ENCODE results near the gene DHRS13. TPM values are rescaled to one million over a fixed set of nuclear protein-coding genes. Genes with fewer than 3 reads are reported as not detected.

The DHRS13 gene
- total and polyA plus RNA-seq, 10 donors, result 12.2 to 51.2 (median 18.9) TPM

DNA sequence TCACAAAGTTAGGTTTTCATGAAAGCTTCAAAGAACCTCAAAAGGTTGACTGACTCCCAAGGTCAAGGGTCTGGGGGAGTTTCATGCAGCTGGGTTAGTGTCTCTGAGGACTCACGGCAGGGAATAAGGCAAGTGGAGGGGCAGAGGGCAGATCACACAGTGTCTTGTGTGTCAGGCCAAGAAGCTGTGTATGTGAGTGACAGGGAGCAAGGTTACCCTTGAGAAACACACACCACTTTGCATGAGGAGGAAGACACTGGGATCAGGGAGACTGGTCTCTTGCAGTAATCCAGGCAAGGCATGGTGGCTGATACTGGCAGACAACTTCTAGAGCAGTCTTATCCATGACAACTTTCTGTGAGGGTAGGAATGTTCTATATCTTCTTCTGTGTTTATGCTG is 11.7 kb downstream of the DHRS13 start:
- intact Hi-C loops (cut with DNase I; ENCODE audit: low total_unique reads), result no loop called here
- H3K36me3 ChIP-seq, result peaks cover 0 to 57% (median 12%) of the 10 kb centered on the region in 6 donors
- no peaks in the 10 kb centered on the region for H3K27me3 ChIP-seq (replicated peaks in 1 of 7)
- peak overlapping the region; percentile 20 to 99 (median 98) for H3K27ac ChIP-seq
- TF ChIP-seq POLR2A (IDR thresholded peaks at IDR 0.05) (no peak), POLR2AphosphoS5 (IDR thresholded peaks at IDR 0.05) (peak in 1 of 3 donors; percentile 16)
- TF ChIP-seq, protein P1, sequence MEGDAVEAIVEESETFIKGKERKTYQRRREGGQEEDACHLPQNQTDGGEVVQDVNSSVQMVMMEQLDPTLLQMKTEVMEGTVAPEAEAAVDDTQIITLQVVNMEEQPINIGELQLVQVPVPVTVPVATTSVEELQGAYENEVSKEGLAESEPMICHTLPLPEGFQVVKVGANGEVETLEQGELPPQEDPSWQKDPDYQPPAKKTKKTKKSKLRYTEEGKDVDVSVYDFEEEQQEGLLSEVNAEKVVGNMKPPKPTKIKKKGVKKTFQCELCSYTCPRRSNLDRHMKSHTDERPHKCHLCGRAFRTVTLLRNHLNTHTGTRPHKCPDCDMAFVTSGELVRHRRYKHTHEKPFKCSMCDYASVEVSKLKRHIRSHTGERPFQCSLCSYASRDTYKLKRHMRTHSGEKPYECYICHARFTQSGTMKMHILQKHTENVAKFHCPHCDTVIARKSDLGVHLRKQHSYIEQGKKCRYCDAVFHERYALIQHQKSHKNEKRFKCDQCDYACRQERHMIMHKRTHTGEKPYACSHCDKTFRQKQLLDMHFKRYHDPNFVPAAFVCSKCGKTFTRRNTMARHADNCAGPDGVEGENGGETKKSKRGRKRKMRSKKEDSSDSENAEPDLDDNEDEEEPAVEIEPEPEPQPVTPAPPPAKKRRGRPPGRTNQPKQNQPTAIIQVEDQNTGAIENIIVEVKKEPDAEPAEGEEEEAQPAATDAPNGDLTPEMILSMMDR (IDR thresholded peaks at IDR 0.05 in 8 of 11, conservative IDR thresholded peaks at IDR 0.05 in 3 of 11), result no peak
- H3K4me3 ChIP-seq, result no peak overlapping the region
- 64 to 93% (median 75%) methylated on average over 1 of the region's 1 CpG for WGBS, 5 donors
- H3K9me3 ChIP-seq, result no peaks in the 10 kb centered on the region
- DNase-seq, result peak; percentile 46
- H3K4me1 ChIP-seq, result peaks cover 68 to 100% (median 96%) of the 10 kb centered on the region in 6 donors

DNA sequence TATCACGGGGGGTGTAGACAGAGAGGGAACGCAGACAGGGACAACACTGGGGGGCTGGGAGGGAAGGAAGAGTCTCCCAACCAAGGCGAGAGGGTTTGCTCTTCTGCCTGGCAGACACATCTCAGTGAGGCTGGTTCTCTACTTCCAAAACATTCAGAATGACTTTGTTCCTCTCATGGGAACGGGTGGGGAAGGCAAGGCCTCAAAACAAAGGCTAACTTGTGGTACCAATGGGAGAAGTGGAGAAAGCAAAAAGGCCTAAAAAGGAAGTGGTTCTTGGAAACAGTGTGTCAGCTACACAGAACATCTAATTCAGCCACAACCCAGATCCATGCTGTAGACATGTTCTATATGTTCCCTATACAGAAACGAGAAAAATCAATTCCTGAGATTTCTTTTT is 12.9 kb downstream of the DHRS13 start:
- Histone ChIP-seq H3K27ac (peak overlapping the region in 7 of 8 donors; percentile 51 to 99 (median 99)), H3K9me3 (no peaks in the 10 kb centered on the region), H3K4me1 (peaks cover 56 to 100% (median 84%) of the 10 kb centered on the region in 6 donors), H3K27me3 (replicated peaks in 1 of 7) (no peaks in the 10 kb centered on the region), H3K36me3 (peaks cover 0 to 69% (median 24%) of the 10 kb centered on the region in 6 donors), H3K4me3 (no peak overlapping the region)
- WGBS, 5 donors, result 62 to 81% (median 74%) methylated on average over 5 of the region's 5 CpGs
- no peak for TF ChIP-seq POLR2AphosphoS5 (IDR thresholded peaks at IDR 0.05)
- TF ChIP-seq, protein P1 (IDR thresholded peaks at IDR 0.05 in 8 of 11, conservative IDR thresholded peaks at IDR 0.05 in 3 of 11), result no peak
- TF ChIP-seq POLR2A (IDR thresholded peaks at IDR 0.05), result no peak
- DNase-seq, result no peak
- intact Hi-C loops (cut with DNase I; ENCODE audit: low total_unique reads), result no loop called here

DNA sequence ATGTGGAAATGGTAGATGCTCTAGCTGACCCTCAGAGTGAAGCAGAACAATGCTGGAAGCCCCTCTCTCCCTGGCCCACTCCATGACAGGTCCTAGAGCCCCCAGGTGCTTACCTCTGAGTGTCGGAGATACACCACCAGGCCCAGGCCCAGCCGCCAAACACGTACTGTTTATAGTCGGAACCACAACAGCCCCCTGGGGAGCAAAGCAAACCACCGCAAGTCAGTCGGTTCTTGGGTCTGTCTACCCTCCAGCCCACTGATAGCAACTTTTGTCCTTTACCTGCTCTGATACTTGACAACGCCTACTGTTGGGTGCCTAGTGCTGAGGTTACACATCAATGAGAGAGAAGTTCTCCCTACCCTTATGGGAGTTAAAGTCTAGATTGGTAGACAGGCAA is 14.0 kb downstream of the DHRS13 start:
- Histone ChIP-seq H3K27me3 (replicated peaks in 1 of 7) (no peaks in the 10 kb centered on the region), H3K9me3 (no peaks in the 10 kb centered on the region), H3K27ac (peak overlapping the region in 3 of 8 donors; percentile 23 to 99 (median 99)), H3K4me3 (no peak overlapping the region), H3K4me1 (peaks cover 46 to 96% (median 72%) of the 10 kb centered on the region in 6 donors), H3K36me3 (peaks cover 0 to 81% (median 36%) of the 10 kb centered on the region in 6 donors)
- WGBS, 5 donors, result 65 to 90% (median 87%) methylated on average over 7 of the region's 7 CpGs
- TF ChIP-seq POLR2A (IDR thresholded peaks at IDR 0.05) (no peak), POLR2AphosphoS5 (IDR thresholded peaks at IDR 0.05) (peak in 1 of 3 donors; percentile 6)
- TF ChIP-seq, protein P1 (IDR thresholded peaks at IDR 0.05 in 8 of 11, conservative IDR thresholded peaks at IDR 0.05 in 3 of 11), result no peak
- intact Hi-C loops (cut with DNase I; ENCODE audit: low total_unique reads), result no loop called here
- no peak for DNase-seq

DNA sequence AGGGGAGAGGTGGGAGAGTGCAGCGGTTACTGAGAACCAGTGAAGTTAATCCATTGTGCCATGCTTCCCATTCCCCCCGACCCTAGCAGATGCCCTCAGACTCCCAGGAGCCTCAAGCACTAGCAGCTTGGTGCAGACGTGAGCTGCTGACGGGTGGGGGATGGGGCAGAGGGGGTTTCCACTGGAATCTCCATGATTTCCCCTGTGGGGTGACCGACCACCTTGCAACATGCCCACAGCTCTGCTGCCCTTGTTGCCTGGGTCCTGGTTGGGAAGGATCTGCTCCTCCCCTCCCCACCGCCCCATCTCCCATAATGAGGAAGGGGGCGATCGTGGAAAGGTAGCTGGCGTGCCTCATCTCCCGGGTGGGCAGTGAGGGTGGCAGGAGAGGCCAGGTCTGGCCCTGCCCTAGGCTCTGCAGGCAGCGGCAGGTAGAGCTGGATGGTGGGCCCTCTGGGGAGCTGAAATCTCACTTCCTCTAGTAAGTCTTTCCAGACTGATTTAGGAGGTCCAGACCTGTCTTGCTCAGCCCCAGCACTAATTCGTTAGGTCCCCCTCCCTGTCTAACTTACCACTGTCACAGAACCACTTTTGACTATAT is 14.9 kb downstream of the DHRS13 start:
- Histone ChIP-seq H3K4me1 (peaks cover 37 to 87% (median 64%) of the 10 kb centered on the region in 6 donors), H3K4me3 (no peak overlapping the region), H3K36me3 (peaks cover under 1 to 89% (median 44%) of the 10 kb centered on the region in 6 donors), H3K9me3 (no peaks in the 10 kb centered on the region), H3K27ac (peak overlapping the region in 3 of 8 donors; percentile 23 to 99 (median 99)), H3K27me3 (replicated peaks in 1 of 7) (no peaks in the 10 kb centered on the region)
- TF ChIP-seq POLR2A (IDR thresholded peaks at IDR 0.05) (no peak), POLR2AphosphoS5 (IDR thresholded peaks at IDR 0.05) (peak; percentile 25 to 74 (median 44))
- 60 to 83% (median 74%) methylated on average over 12 of the region's 12 CpGs for WGBS, 5 donors
- DNase-seq, result no peak
- intact Hi-C loops (cut with DNase I; ENCODE audit: low total_unique reads), result no loop called here

Data from spleen (tissue), 11 donors.